Osteocyte (in vitro differentiated cells): ENCODE measurements around the gene PAEP. TPM values are rescaled to one million over a fixed set of nuclear protein-coding genes. Genes with fewer than 3 reads are reported as not detected.

Experiments used
- DNase-seq: peaks from one replicate; pipeline ENCODE4 v3.0.0; 2021; ENCODE audit warnings: mixed read lengths; ENCODE audit not compliant: unreplicated experiment; ENCODE audit errors: extremely low spot score
- H3K27ac Mint-ChIP-seq: one replicate; pipeline ENCODE4 v1.8.0; 2021; ENCODE audit warnings: mild to moderate bottlenecking, mixed read lengths; ENCODE audit not compliant: unreplicated experiment
- H3K27me3 Mint-ChIP-seq: one replicate; pipeline ENCODE4 v1.8.0; 2021; ENCODE audit warnings: mixed read lengths; ENCODE audit not compliant: unreplicated experiment
- H3K36me3 Mint-ChIP-seq: one replicate; pipeline ENCODE4 v1.8.0; 2021; ENCODE audit warnings: mixed read lengths; ENCODE audit not compliant: unreplicated experiment
- H3K4me1 Mint-ChIP-seq: one replicate; pipeline ENCODE4 v1.8.0; 2021; ENCODE audit warnings: mixed read lengths; ENCODE audit not compliant: unreplicated experiment
- H3K4me3 Mint-ChIP-seq: one replicate; pipeline ENCODE4 v1.8.0; 2021; ENCODE audit warnings: mild to moderate bottlenecking, moderate library complexity, mixed read lengths; ENCODE audit not compliant: unreplicated experiment
- H3K9me3 Mint-ChIP-seq: one replicate; pipeline ENCODE4 v1.8.0; 2021; ENCODE audit warnings: mixed read lengths; ENCODE audit not compliant: unreplicated experiment
- total RNA-seq: library from RNA; stranded (reverse); gene quantifications from 2 replicates; pipeline ENCODE4 v1.2.1, GENCODE V29; 2021
- TF ChIP-seq, protein P1 (sequence below): fragments of 200-600 bp; sonication (generic); IDR thresholded peaks from 2 replicates; pipeline ENCODE4 v1.5.0; 2021; ENCODE audit warnings: antibody characterized with exemption, mild to moderate bottlenecking, moderate library complexity

The PAEP gene
- total RNA-seq, 1 donor from 2014 or later = not detected

DNA sequence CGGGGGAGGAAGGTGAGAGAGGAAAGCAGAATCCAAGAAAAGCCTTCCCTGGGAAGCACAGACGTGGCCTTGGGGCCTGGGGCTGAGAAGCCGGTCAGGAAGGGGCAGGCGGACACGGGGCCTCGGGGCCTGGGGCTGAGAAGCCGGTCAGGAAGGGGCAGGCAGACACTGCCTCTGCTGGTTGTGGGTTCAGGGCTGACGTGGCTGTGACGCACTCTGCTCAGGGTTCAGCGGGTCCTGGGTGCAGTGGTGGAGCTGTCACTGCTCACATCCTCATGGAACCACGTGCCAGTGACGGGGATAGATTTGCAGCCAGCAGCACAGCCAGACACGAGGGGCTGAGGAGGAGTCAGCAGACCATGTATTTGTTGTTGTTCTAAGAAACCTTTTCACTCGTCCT lies 12.8 kb downstream of the PAEP start:
- TF ChIP-seq, protein P1, sequence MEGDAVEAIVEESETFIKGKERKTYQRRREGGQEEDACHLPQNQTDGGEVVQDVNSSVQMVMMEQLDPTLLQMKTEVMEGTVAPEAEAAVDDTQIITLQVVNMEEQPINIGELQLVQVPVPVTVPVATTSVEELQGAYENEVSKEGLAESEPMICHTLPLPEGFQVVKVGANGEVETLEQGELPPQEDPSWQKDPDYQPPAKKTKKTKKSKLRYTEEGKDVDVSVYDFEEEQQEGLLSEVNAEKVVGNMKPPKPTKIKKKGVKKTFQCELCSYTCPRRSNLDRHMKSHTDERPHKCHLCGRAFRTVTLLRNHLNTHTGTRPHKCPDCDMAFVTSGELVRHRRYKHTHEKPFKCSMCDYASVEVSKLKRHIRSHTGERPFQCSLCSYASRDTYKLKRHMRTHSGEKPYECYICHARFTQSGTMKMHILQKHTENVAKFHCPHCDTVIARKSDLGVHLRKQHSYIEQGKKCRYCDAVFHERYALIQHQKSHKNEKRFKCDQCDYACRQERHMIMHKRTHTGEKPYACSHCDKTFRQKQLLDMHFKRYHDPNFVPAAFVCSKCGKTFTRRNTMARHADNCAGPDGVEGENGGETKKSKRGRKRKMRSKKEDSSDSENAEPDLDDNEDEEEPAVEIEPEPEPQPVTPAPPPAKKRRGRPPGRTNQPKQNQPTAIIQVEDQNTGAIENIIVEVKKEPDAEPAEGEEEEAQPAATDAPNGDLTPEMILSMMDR = no peak
- Mint-ChIP-seq H3K4me3 (no peak overlapping the region), H3K4me1 (no peaks in the 10 kb centered on the region), H3K9me3 (peaks cover 10% of the 10 kb centered on the region), H3K36me3 (no peaks in the 10 kb centered on the region), H3K27ac (no peak overlapping the region), H3K27me3 (peaks cover 1% of the 10 kb centered on the region)
- DNase-seq = peak; percentile 73

DNA sequence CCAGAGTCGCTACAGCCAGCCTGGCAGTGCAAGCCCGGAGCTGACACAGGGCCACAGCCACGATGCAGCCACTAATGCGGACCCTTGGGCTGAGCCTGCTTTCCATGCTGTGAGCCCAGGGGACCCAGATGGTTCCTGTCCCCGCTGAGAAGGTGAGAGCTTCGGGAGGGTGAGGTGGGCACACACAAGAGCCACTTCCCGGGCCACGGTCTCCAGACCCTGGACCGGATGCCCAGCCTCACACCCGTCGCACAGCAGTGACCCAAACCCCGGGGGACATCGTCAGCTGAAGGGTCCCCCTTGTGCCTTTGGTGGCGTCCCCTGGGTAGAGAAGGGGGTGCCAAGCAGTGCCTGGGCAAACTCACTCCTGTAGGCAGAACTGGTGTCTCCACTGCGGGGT lies 13.4 kb downstream of the PAEP start:
- TF ChIP-seq, protein P1 = no peak
- Mint-ChIP-seq H3K36me3 (no peaks in the 10 kb centered on the region), H3K27me3 (no peaks in the 10 kb centered on the region), H3K9me3 (peaks cover 3% of the 10 kb centered on the region), H3K4me3 (no peak overlapping the region), H3K4me1 (no peaks in the 10 kb centered on the region), H3K27ac (no peak overlapping the region)
- peak; percentile 83 for DNase-seq

DNA sequence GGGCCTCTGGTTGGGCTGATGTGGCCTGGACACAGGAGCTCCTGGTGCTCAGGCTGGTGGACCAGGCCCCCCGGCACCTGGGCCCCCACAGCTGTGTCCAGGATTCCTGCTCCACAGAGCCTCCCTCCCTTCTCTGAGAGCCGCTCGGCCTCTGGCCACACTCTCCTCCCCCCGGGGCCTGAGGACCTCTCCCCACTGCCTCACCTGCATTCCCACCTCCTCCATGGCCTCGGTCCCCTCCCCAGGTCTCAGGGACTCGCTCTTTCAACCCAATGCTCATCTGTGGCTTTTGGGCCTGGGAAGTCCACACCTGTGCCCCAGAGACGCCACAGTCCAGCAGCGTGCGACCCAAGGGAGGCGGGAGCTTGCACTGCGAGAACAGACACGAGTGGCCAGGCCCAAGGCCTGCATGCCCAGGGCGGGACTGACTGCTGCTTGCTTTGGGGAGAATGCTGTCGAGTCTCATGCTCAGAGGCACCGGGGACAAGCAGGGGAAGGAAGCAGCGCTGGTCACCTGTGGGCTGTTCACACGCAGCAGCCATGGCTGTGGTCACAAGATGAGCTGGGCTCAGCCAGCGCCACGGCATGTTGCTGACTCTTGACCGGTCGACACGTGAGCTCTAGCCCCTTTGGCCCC lies 14.6 kb downstream of the PAEP start:
- H3K27ac Mint-ChIP-seq = no peak overlapping the region
- no peaks in the 10 kb centered on the region for H3K36me3 Mint-ChIP-seq
- H3K27me3 Mint-ChIP-seq = no peaks in the 10 kb centered on the region
- H3K4me1 Mint-ChIP-seq = no peaks in the 10 kb centered on the region
- H3K4me3 Mint-ChIP-seq = no peak overlapping the region
- TF ChIP-seq, protein P1 = no peak
- H3K9me3 Mint-ChIP-seq = peaks cover 3% of the 10 kb centered on the region
- no peak for DNase-seq

DNA sequence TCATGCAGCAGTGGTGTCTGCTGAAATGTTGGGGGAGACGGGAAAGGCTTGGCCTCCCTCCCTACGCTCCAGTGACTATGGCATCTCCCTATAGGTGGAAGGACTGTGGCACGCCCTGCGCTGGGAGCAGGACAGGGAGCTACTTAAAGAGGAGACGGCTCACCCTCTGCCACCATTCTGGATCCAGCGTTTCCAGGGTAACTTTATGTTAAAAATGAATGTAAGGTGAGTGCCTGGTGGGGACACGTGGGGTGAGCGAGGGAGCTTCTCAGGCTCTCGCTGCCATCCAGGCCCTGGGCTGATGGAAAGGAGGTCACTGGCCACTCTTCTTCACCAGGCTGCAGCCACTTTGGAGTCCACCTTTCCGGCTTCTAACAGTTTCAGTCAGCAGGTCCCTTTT lies 15.7 kb downstream of the PAEP start:
- no peak overlapping the region for H3K4me3 Mint-ChIP-seq
- H3K27ac Mint-ChIP-seq = no peak overlapping the region
- no peaks in the 10 kb centered on the region for H3K36me3 Mint-ChIP-seq
- no peaks in the 10 kb centered on the region for H3K4me1 Mint-ChIP-seq
- H3K9me3 Mint-ChIP-seq = peaks cover 3% of the 10 kb centered on the region
- TF ChIP-seq, protein P1 = no peak
- no peak for DNase-seq
- no peaks in the 10 kb centered on the region for H3K27me3 Mint-ChIP-seq

DNA sequence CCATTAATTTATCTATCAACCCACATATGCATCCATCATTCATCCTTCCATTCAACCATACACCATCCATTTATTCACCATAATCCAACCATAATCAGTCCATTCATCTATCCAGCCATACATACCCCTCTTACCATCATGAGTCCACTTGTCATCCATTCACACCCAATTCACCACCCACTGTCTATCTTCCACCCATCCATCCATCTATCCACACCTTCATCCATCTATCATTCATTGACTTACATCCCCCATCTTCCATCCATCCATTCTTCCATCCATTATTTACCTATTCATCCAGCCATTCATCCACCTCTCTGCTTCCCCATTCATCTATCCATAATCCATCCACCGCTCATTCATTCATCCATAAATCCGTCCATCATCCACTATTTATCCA lies 17.8 kb downstream of the PAEP start:
- no peaks in the 10 kb centered on the region for H3K27me3 Mint-ChIP-seq
- TF ChIP-seq, protein P1 = no peak
- H3K27ac Mint-ChIP-seq = no peak overlapping the region
- no peak overlapping the region for H3K4me3 Mint-ChIP-seq
- H3K4me1 Mint-ChIP-seq = no peaks in the 10 kb centered on the region
- H3K9me3 Mint-ChIP-seq = peaks cover 3% of the 10 kb centered on the region
- DNase-seq = no peak
- H3K36me3 Mint-ChIP-seq = no peaks in the 10 kb centered on the region
